PC-9 (cell line): ENCODE measurements around the gene MAP2K1.

ENCODE experiments used
- EZH2 ChIP-seq: fragments of 200-600 bp; sonication (generic); IDR thresholded peaks from 2 replicates; pipeline ENCODE4 v1.8.0; 2017; ENCODE audit warnings: antibody characterized with exemption, low read depth
- TF ChIP-seq, protein P1 (sequence below): fragments of 200-600 bp; sonication (generic); conservative IDR thresholded peaks from 2 replicates; pipeline ENCODE4 v1.6.1; 2017; ENCODE audit warnings: mixed run types, antibody characterized with exemption, mild to moderate bottlenecking, moderate library complexity

DNA sequence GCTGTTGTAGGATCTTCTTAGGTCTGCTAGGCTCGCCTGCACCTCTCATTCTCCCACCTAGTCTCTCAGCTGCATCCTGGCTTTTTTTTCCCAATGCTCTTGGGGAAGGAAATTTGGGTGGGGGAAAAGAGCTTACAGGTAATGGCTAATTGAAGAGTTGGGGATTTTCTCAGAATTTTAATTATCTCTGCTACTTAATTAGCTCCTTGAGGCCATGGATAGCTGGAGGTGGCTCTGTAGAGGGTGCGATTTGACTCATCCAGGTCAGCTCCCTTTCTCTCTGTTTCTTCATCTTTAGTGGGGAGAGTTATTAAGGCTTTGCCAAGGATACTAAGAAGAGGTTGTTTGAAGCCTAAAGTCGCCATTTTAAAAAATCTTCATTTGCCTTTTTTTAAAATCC is 88.3 kb downstream of the MAP2K1 start:
- TF ChIP-seq, protein P1, sequence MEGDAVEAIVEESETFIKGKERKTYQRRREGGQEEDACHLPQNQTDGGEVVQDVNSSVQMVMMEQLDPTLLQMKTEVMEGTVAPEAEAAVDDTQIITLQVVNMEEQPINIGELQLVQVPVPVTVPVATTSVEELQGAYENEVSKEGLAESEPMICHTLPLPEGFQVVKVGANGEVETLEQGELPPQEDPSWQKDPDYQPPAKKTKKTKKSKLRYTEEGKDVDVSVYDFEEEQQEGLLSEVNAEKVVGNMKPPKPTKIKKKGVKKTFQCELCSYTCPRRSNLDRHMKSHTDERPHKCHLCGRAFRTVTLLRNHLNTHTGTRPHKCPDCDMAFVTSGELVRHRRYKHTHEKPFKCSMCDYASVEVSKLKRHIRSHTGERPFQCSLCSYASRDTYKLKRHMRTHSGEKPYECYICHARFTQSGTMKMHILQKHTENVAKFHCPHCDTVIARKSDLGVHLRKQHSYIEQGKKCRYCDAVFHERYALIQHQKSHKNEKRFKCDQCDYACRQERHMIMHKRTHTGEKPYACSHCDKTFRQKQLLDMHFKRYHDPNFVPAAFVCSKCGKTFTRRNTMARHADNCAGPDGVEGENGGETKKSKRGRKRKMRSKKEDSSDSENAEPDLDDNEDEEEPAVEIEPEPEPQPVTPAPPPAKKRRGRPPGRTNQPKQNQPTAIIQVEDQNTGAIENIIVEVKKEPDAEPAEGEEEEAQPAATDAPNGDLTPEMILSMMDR = no peak
- TF ChIP-seq EZH2 = no peak
